Measurements from ENCODE around the gene KISS1. TPM values are rescaled to one million over a fixed set of nuclear protein-coding genes. Genes with fewer than 3 reads are reported as not detected.

KISS1 gene
- total and polyA plus RNA-seq, 5 donors, result not detected

GRCh38 chr1:204172404-204173029, 23.8 kb downstream of the KISS1 start:
- no peaks in the 10 kb centered on the region for H3K4me1 ChIP-seq (ENCODE audit: control insufficient read depth, insufficient read depth, low read length)
- H3K4me3 ChIP-seq (ENCODE audit: low read length), result no peak overlapping the region
- H3K9me3 ChIP-seq (ENCODE audit: control insufficient read depth, low read length), result peaks cover 3% of the 10 kb centered on the region
- H3K27me3 ChIP-seq (ENCODE audit: control insufficient read depth, insufficient read depth), result no peaks in the 10 kb centered on the region
- WGBS, result 93% methylated on average over 2 of the region's 2 CpGs
- ATAC-seq, result no peak
- no peak overlapping the region for H3K27ac ChIP-seq (ENCODE audit: low read length)
- no peak for DNase-seq
- intact Hi-C loops (cut with DNase I), result no loop called here

DNA sequence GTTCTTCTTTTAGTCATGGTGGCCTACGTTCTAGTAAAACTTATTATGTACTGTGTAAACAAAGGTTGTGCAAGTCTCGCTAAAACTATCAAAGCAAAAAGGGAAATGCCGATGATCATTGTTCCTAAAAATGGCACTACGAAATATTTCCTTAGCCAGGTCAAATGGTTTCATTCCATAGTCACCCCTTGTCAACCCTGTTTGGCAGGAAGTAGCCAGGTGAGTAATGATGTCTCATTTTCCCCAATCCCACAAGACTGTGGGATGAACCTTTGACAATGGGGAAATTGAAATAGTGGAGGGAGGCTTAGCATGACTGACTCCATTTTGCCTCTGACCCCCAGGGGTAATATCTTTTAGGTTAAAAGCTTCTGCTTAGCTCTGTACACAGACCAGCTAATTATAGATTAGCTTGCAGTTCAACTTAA, 24.5 kb downstream of the KISS1 start:
- DNase-seq (no peak), ATAC-seq (no peak)
- H3K27me3 ChIP-seq (ENCODE audit: control insufficient read depth, insufficient read depth), result no peaks in the 10 kb centered on the region
- H3K4me3 ChIP-seq (ENCODE audit: low read length), result no peak overlapping the region
- intact Hi-C loops (cut with DNase I), result no loop called here
- H3K9me3 ChIP-seq (ENCODE audit: control insufficient read depth, low read length), result peaks cover 3% of the 10 kb centered on the region
- no peaks in the 10 kb centered on the region for H3K4me1 ChIP-seq (ENCODE audit: control insufficient read depth, insufficient read depth, low read length)
- 55% methylated on average over 4 of the region's 4 CpGs for WGBS
- H3K27ac ChIP-seq (ENCODE audit: low read length), result no peak overlapping the region

DNA sequence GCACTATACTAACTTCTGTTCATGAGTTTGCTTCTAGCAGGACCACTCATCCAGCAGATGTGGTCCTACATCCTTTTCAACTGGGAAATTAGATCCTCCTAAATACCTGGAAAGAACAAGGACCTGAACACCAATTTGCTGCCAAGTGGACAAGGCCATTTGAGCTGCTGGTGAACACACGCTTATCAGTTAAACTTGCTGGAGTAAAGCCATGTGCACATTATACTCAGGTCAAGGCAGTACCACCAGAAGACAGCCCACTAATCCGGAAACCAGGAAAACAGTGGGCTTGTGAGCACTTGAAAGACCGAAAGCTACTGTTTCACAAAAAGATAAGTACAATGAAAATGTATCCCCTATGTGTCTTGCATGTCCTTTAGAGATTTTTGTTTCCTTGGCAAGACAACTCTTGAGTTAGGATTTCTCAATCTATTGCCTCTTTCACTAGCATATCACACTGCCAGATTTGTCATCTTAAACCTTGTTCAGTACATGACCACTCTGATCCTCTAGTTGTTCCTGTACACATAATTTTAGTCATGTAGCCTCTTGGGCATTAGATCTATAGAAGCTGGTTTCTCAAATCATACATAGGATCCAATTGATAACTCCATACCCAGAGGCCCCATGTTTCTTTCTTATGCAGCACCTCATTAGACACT, 25.7 kb downstream of the KISS1 start:
- DNase-seq (no peak), ATAC-seq (no peak)
- H3K27ac ChIP-seq (ENCODE audit: low read length), result no peak overlapping the region
- 92% methylated on average over 3 of the region's 3 CpGs for whole genome bisulfite sequencing
- H3K9me3 ChIP-seq (ENCODE audit: control insufficient read depth, low read length), result peaks cover 3% of the 10 kb centered on the region
- intact Hi-C loops (cut with DNase I), result no loop called here
- H3K4me3 ChIP-seq (ENCODE audit: low read length), result no peak overlapping the region
- no peaks in the 10 kb centered on the region for H3K27me3 ChIP-seq (ENCODE audit: control insufficient read depth, insufficient read depth)
- no peaks in the 10 kb centered on the region for H3K4me1 ChIP-seq (ENCODE audit: control insufficient read depth, insufficient read depth, low read length)

- DNase-seq (no peak), ATAC-seq (no peak)
- Histone ChIP-seq H3K27ac (ENCODE audit: low read length) (no peak overlapping the region), H3K9me3 (ENCODE audit: control insufficient read depth, low read length) (peaks cover 3% of the 10 kb centered on the region), H3K4me1 (ENCODE audit: control insufficient read depth, insufficient read depth, low read length) (no peaks in the 10 kb centered on the region), H3K27me3 (ENCODE audit: control insufficient read depth, insufficient read depth) (no peaks in the 10 kb centered on the region), H3K4me3 (ENCODE audit: low read length) (no peak overlapping the region)
- 82% methylated on average over 4 of the region's 4 CpGs for WGBS
- intact Hi-C loops (cut with DNase I), result no loop called here
These were observed 26.4 kb downstream of the KISS1 start for GRCh38 chr1:204169858-204170257.

DNA sequence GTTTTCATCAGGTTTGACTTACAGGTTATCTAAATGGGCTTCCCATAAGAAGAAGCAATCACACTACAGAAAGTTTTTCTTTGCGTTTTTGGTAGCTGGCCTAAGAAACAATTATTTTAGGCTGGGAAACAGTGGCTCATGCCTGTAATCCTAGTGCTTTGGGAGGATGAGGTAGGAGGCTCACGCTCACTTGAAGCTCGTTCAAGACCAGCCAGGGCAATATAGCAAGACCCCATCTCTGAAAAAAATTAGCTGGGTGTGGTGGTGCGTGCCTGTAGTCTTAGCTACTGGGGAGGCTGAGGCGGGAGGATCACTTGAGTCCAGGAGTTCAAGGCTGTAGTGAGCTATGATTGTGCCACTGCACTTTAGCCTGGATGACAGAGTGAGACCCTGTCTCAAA, 28.6 kb downstream of the KISS1 start:
- peaks cover 3% of the 10 kb centered on the region for H3K9me3 ChIP-seq (ENCODE audit: control insufficient read depth, low read length)
- DNase-seq (no peak), ATAC-seq (no peak)
- no peaks in the 10 kb centered on the region for H3K4me1 ChIP-seq (ENCODE audit: control insufficient read depth, insufficient read depth, low read length)
- 79% methylated on average over 5 of the region's 5 CpGs for WGBS
- H3K4me3 ChIP-seq (ENCODE audit: low read length), result no peak overlapping the region
- intact Hi-C loops (cut with DNase I), result no loop called here
- H3K27me3 ChIP-seq (ENCODE audit: control insufficient read depth, insufficient read depth), result no peaks in the 10 kb centered on the region
- no peak overlapping the region for H3K27ac ChIP-seq (ENCODE audit: low read length)

- Histone ChIP-seq H3K27ac (ENCODE audit: low read length) (no peak within 1 kb of the TSS), H3K27me3 (ENCODE audit: control insufficient read depth, insufficient read depth) (no peaks in the 10 kb centered on the region), H3K9me3 (ENCODE audit: control insufficient read depth, low read length) (peaks cover 3% of the 10 kb centered on the region), H3K4me1 (ENCODE audit: control insufficient read depth, insufficient read depth, low read length) (no peaks in the 10 kb centered on the region), H3K4me3 (ENCODE audit: low read length) (no peak within 1 kb of the TSS)
- ATAC-seq, result no peak
- 54% methylated on average over 5 of the region's 5 CpGs for WGBS
- intact Hi-C loops (cut with DNase I), result no loop called here
- DNase-seq, result no peak
These were observed 30.1 kb downstream of the KISS1 start, which contains the start of gene REN for GRCh38 chr1:204166219-204166618. Gene REN, minus strand, starts transcription at chr1:204166337. Its CDS starts 44 bp downstream, at chr1:204166293.

DNA sequence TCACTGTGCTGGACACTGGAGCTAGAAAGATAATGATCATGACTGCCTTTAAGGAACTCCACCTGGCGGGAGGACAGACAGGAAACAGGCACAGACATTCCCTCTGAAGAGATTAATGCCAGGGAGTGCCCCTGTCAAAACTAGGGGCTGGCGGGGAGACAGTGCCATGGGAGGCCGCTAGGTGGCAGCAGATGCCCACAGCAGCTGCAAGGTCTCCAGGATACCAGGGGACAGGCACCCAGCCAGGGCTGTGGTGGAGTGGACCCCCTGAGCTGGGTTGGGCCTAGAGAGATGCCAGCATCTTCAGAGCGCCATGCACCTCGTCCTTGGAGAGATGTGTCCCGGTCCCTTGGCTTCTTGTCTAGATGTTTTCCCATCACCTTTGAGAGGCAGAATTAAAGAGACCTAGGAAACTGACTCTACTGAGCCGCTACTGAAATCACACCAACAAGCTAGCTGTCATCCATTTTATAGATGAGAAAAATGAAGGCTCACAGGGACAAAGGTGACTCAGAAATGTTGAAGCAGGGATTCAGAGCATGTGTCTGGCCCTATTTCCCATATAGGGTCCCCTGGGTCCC, 33.7 kb downstream of the KISS1 start:
- intact Hi-C loops (cut with DNase I), result loop anchor here (2.0 to 5.0 kb wide), 4 partner anchors 45 to 205 kb away; no protein-coding TSS in a partner anchor
- Histone ChIP-seq H3K4me1 (ENCODE audit: control insufficient read depth, insufficient read depth, low read length) (no peaks in the 10 kb centered on the region), H3K27me3 (ENCODE audit: control insufficient read depth, insufficient read depth) (no peaks in the 10 kb centered on the region), H3K9me3 (ENCODE audit: control insufficient read depth, low read length) (no peaks in the 10 kb centered on the region), H3K27ac (ENCODE audit: low read length) (no peak overlapping the region), H3K4me3 (ENCODE audit: low read length) (no peak overlapping the region)
- ATAC-seq (peak; percentile 84 to 88), DNase-seq (peak; percentile 81 to 93 (median 92))
- 14% methylated on average over 7 of the region's 7 CpGs for WGBS

DNA sequence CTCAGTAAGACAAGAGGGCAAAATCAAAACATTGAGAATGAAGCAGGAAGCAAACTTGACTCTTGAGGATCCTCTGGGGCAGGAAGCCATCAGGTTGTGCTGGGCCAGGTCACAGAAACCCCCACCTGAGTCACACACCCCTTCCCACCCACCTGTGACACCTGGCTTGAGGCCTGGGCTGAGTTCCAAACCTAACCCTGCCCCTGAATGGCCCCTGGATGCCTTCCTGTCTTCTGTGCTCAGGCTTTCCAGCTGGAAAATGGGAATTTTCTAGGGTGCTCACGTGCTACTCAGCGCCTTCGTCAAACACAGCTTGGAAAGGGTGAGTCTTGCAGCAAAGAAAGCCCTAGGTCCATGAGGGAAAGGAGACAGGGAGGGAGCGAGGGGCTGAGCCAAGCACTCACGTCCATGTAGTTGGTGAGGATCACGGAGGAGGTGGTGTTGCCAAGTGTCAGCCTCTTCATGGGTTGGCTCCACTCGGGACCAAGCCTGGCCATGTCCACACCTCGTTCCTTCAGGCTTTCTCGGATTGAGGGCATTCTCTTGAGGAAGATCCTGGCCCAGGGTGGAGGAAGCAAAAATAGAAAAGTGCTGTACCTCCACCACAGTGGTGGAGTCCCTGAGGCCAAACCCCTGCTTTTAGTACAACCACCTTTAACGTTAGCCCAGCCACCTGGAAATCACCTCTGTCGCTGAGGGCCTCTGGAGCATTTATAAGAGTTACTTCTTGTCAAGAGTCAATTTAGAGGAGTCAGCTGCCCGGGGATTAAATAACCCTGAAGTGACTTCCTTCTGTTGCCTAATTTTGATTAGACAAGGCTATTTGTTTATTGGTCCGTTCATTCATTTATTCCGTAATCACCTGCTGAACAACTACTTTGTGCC, 34.4 kb downstream of the KISS1 start:
- Histone ChIP-seq H3K27ac (ENCODE audit: low read length) (no peak overlapping the region), H3K4me3 (ENCODE audit: low read length) (no peak overlapping the region), H3K27me3 (ENCODE audit: control insufficient read depth, insufficient read depth) (no peaks in the 10 kb centered on the region), H3K9me3 (ENCODE audit: control insufficient read depth, low read length) (no peaks in the 10 kb centered on the region), H3K4me1 (ENCODE audit: control insufficient read depth, insufficient read depth, low read length) (no peaks in the 10 kb centered on the region)
- no peak for ATAC-seq
- DNase-seq, result no peak
- 68% methylated on average over 14 of the region's 14 CpGs for WGBS
- intact Hi-C loops (cut with DNase I), result loop anchor here (2.0 to 5.0 kb wide), 4 partner anchors 45 to 205 kb away; no protein-coding TSS in a partner anchor

- Histone ChIP-seq H3K9me3 (ENCODE audit: control insufficient read depth, low read length) (no peaks in the 10 kb centered on the region), H3K27ac (ENCODE audit: low read length) (no peak overlapping the region), H3K4me3 (ENCODE audit: low read length) (no peak overlapping the region), H3K4me1 (ENCODE audit: control insufficient read depth, insufficient read depth, low read length) (no peaks in the 10 kb centered on the region), H3K27me3 (ENCODE audit: control insufficient read depth, insufficient read depth) (no peaks in the 10 kb centered on the region)
- no peak for DNase-seq
- intact Hi-C loops (cut with DNase I), result no loop called here
- no peak for ATAC-seq
- 57% methylated on average over 6 of the region's 6 CpGs for WGBS
These were observed 38.3 kb downstream of the KISS1 start for GRCh38 chr1:204157962-204158361.

DNA sequence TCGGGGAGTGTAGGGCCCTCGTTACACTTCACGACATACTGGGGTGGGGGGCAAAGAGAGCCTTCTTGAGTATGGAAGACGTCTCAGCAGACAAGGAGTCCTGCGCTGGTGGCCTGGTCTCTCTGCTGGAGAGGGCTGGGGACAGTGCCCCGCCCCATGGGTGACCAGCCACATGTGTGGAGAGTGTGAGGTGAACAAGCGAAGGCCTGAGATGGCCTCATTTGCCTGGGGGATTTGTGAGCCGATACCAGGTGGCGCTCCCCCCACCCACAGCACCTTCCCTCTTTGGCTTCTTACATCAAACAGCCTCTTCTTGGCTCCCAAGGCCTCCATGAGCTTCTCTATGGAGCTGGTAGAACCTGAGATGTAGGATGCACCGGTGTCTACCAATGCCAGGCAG, 40.4 kb downstream of the KISS1 start:
- Histone ChIP-seq H3K9me3 (ENCODE audit: control insufficient read depth, low read length) (no peaks in the 10 kb centered on the region), H3K27me3 (ENCODE audit: control insufficient read depth, insufficient read depth) (no peaks in the 10 kb centered on the region), H3K4me1 (ENCODE audit: control insufficient read depth, insufficient read depth, low read length) (peaks cover 3% of the 10 kb centered on the region), H3K27ac (ENCODE audit: low read length) (no peak overlapping the region), H3K4me3 (ENCODE audit: low read length) (no peak overlapping the region)
- intact Hi-C loops (cut with DNase I), result no loop called here
- 94% methylated on average over 10 of the region's 10 CpGs for WGBS
- DNase-seq (no peak), ATAC-seq (no peak)

Measured in right cardiac atrium (tissue), 5 donors.